GM12878 (cell line): ENCODE measurements around the gene RAP1GAP2.

ENCODE experiments used
- BCL11A ChIP-seq: IDR thresholded peaks from 2 replicates; pipeline ENCODE4 v1.6.1; 2011; ENCODE audit warnings: low read depth, low read length
- CTCF ChIP-seq, 3 experiments: IDR thresholded peaks in 2 of 3; conservative IDR thresholded peaks in 1 of 3; 2 replicates each; pipeline ENCODE4 v1.5.1; 2011; ENCODE audit warnings: low read depth in 3 of 3, low read length in 3 of 3, mild to moderate bottlenecking in 3 of 3, control low read depth in 2 of 3, moderate library complexity in 2 of 3, inconsistent platforms in 1 of 3, mixed read lengths in 1 of 3; ENCODE audit not compliant: control insufficient read depth in 2 of 3, insufficient read depth in 1 of 3; ENCODE audit errors: extremely low read depth in 1 of 3
- NRF1 ChIP-seq: conservative IDR thresholded peaks from 2 replicates; pipeline ENCODE4 v1.6.1; 2011; ENCODE audit warnings: mild to moderate bottlenecking, low read depth, low read length, improper control_type of control experiment
- POLR2A ChIP-seq: IDR thresholded peaks from 2 replicates; pipeline ENCODE4 v1.6.1; 2011; ENCODE audit warnings: low read depth, mild to moderate bottlenecking, low read length
- RELA ChIP-seq: fragments of 450-650 bp; IDR thresholded peaks from 2 replicates; pipeline ENCODE4 v1.8.0; 2014; ENCODE audit warnings: borderline replicate concordance; ENCODE audit not compliant: partially characterized antibody

- TF ChIP-seq CTCF (IDR thresholded peaks at IDR 0.05 in 2 of 3, conservative IDR thresholded peaks at IDR 0.05 in 1 of 3; ENCODE audit: control insufficient read depth in 2 of 3, extremely low read depth in 1 of 3, insufficient read depth in 1 of 3, low read depth in 3 of 3, low read length in 3 of 3) (no peak), NRF1 (no peak), BCL11A (no peak), RELA (no peak), POLR2A (no peak)
Observed at GRCh38 chr17:2901582-2901981, 105.3 kb downstream of the RAP1GAP2 start.
